Tibial nerve (tissue), 4 donors: ENCODE results near the gene NPW.

Experiments
- CTCF ChIP-seq, 5 experiments: fragments of 200-600 bp in 3 of 5; fragments of 450-650 bp in 2 of 5; sonication (generic) in 3 of 5; IDR thresholded peaks; one replicate each; pipeline ENCODE4 v1.5.1; 2016 to 2019; ENCODE audit warnings: antibody characterized with exemption in 5 of 5, mild to moderate bottlenecking in 3 of 5, moderate library complexity in 2 of 5
- EP300 ChIP-seq, 2 donors: sonication (generic); formaldehyde crosslinking; IDR thresholded peaks; one replicate each; pipeline ENCODE4 v1.6.1; 2017; ENCODE audit warnings: antibody characterized with exemption in 2 of 2, mild to moderate bottlenecking in 1 of 2
- POLR2A ChIP-seq, 2 donors: fragments of 450-650 bp; IDR thresholded peaks; one replicate each; pipeline ENCODE4 v1.6.1; 2017; ENCODE audit warnings: antibody characterized with exemption in 2 of 2, mild to moderate bottlenecking in 2 of 2, moderate library complexity in 2 of 2

- no peak for TF ChIP-seq CTCF (IDR thresholded peaks at IDR 0.05)
- no peak for TF ChIP-seq POLR2A (IDR thresholded peaks at IDR 0.05)
- TF ChIP-seq EP300 (IDR thresholded peaks at IDR 0.05), result no peak
Measured at GRCh38 chr16:2022723-2023091, 3.1 kb downstream of the NPW start.
